Suprapubic skin (tissue), 4 donors: ENCODE data around the gene XYLT1. TPM values are rescaled to one million over a fixed set of nuclear protein-coding genes. Genes with fewer than 3 reads are reported as not detected.

Source experiments
- DNase-seq, 2 donors: peaks; one replicate each; pipeline ENCODE4 v3.0.0-alpha.2; 2019; ENCODE audit warnings: low spot score in 2 of 2
- H3K27ac ChIP-seq: fragments of 200-600 bp; sonication (generic); one replicate; pipeline ENCODE4 v1.5.1; 2019
- H3K27me3 ChIP-seq: fragments of 200-600 bp; sonication (generic); one replicate; pipeline ENCODE4 v1.5.1; 2019
- H3K36me3 ChIP-seq: fragments of 200-600 bp; sonication (generic); one replicate; pipeline ENCODE4 v1.5.1; 2019
- H3K4me1 ChIP-seq: fragments of 200-600 bp; sonication (generic); one replicate; pipeline ENCODE4 v1.5.1; 2019
- H3K4me3 ChIP-seq: fragments of 200-600 bp; sonication (generic); one replicate; pipeline ENCODE4 v1.5.1; 2019; ENCODE audit warnings: mild to moderate bottlenecking
- H3K9me3 ChIP-seq: fragments of 200-600 bp; sonication (generic); one replicate; pipeline ENCODE4 v1.5.1; 2019
- CTCF ChIP-seq, 2 donors: fragments of 200-600 bp in 1 of 2; fragments of 450-650 bp in 1 of 2; sonication (generic) in 1 of 2; IDR thresholded peaks; one replicate each; pipeline ENCODE4 v1.5.1; 2016 to 2019; ENCODE audit warnings: antibody characterized with exemption in 2 of 2, mild to moderate bottlenecking in 1 of 2, moderate library complexity in 1 of 2
- EP300 ChIP-seq: sonication (generic); formaldehyde crosslinking; IDR thresholded peaks from one replicate; pipeline ENCODE4 v1.6.1; 2017; ENCODE audit warnings: antibody characterized with exemption
- POLR2A ChIP-seq, 2 donors: fragments of 450-650 bp; IDR thresholded peaks; one replicate each; pipeline ENCODE4 v1.6.1; 2017; ENCODE audit warnings: antibody characterized with exemption in 2 of 2, mild to moderate bottlenecking in 2 of 2, moderate library complexity in 2 of 2
- POLR2AphosphoS5 ChIP-seq, 3 donors: sonication (generic); formaldehyde crosslinking; IDR thresholded peaks; one replicate each; pipeline ENCODE4 v1.6.1; 2017; ENCODE audit warnings: antibody characterized with exemption in 3 of 3
- WGBS: methylation state at CpG from one replicate; pipeline ENCODE4 v1.1.5; 2018; 5-methylcytosine and 5-hydroxymethylcytosine counted together
- total RNA-seq, 4 donors: library from RNA; depleted of rRNA; stranded (reverse); fragments of >200 nt; gene quantifications; one replicate each; pipeline ENCODE4 v1.1.0, GENCODE V29; 2016

The XYLT1 gene
- total RNA-seq, 4 donors from 2014 or later, result 23.5 to 30.6 (median 25.7) TPM

- H3K4me3 ChIP-seq, result no peak overlapping the region
- no peaks in the 10 kb centered on the region for H3K4me1 ChIP-seq
- DNase-seq, result no peak
- H3K9me3 ChIP-seq, result no peaks in the 10 kb centered on the region
- H3K27ac ChIP-seq, result no peak overlapping the region
- TF ChIP-seq EP300, result no peak
- H3K36me3 ChIP-seq, result peaks cover 9% of the 10 kb centered on the region
- WGBS, result 96% methylated on average over 2 of the region's 2 CpGs
- no peaks in the 10 kb centered on the region for H3K27me3 ChIP-seq
Observed at GRCh38 chr16:17145029-17145428, 325.7 kb downstream of the XYLT1 start.

DNA sequence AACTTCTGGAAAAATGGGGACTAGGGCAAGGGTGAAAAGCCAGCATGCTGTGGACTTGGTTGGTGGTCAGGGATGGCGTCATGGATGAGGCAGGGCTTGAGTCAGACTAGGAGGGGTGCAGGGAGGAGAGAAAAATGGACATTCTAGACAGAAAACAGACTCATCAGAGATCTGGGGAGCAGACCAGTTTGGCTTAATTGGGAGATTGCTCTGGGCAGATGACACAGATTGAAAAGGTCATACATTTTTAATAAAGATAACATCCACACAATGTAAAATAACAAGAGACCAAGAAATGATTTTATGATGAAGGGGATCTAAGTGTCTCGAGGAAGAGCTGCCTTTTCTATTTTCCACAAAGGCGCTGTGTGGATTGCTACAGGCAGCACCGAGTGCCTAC, 326.3 kb downstream of the XYLT1 start:
- Histone ChIP-seq H3K4me3 (no peak overlapping the region), H3K27me3 (no peaks in the 10 kb centered on the region), H3K9me3 (no peaks in the 10 kb centered on the region), H3K27ac (no peak overlapping the region), H3K4me1 (no peaks in the 10 kb centered on the region), H3K36me3 (peaks cover 12% of the 10 kb centered on the region)
- WGBS, result 89% methylated on average over 4 of the region's 4 CpGs
- no peak for DNase-seq
- no peak for TF ChIP-seq POLR2A (IDR thresholded peaks at IDR 0.05)
- TF ChIP-seq CTCF (IDR thresholded peaks at IDR 0.05), result no peak
- no peak for TF ChIP-seq EP300
- TF ChIP-seq POLR2AphosphoS5 (IDR thresholded peaks at IDR 0.05), result no peak

- WGBS, result 90% methylated on average over 8 of the region's 8 CpGs
Observed at GRCh38 chr16:17143546-17144419, 327.0 kb downstream of the XYLT1 start.

GRCh38 chr16:17138801-17139200, 332.0 kb downstream of the XYLT1 start:
- H3K27ac ChIP-seq, result no peak overlapping the region
- no peak for DNase-seq
- no peaks in the 10 kb centered on the region for H3K27me3 ChIP-seq
- no peaks in the 10 kb centered on the region for H3K4me1 ChIP-seq
- no peaks in the 10 kb centered on the region for H3K9me3 ChIP-seq
- 83% methylated on average over 4 of the region's 4 CpGs for WGBS
- H3K36me3 ChIP-seq, result peaks cover 50% of the 10 kb centered on the region
- TF ChIP-seq CTCF (IDR thresholded peaks at IDR 0.05), result no peak
- TF ChIP-seq POLR2AphosphoS5 (IDR thresholded peaks at IDR 0.05), result no peak
- TF ChIP-seq POLR2A (IDR thresholded peaks at IDR 0.05), result no peak
- no peak for TF ChIP-seq EP300
- H3K4me3 ChIP-seq, result no peak overlapping the region

More at GRCh38 chr16:17143546-17144419, 327.0 kb downstream of the XYLT1 start:
- TF ChIP-seq CTCF (IDR thresholded peaks at IDR 0.05) (no peak), POLR2AphosphoS5 (IDR thresholded peaks at IDR 0.05) (no peak), POLR2A (IDR thresholded peaks at IDR 0.05) (no peak), EP300 (no peak)
- Histone ChIP-seq H3K9me3 (no peaks in the 10 kb centered on the region), H3K36me3 (peaks cover 13% of the 10 kb centered on the region), H3K27me3 (no peaks in the 10 kb centered on the region), H3K4me3 (no peak overlapping the region), H3K4me1 (no peaks in the 10 kb centered on the region), H3K27ac (no peak overlapping the region)
- no peak for DNase-seq

- no peak for TF ChIP-seq POLR2A (IDR thresholded peaks at IDR 0.05)
- no peak for TF ChIP-seq POLR2AphosphoS5 (IDR thresholded peaks at IDR 0.05)
- no peak for TF ChIP-seq EP300
- TF ChIP-seq CTCF (IDR thresholded peaks at IDR 0.05), result no peak
- Histone ChIP-seq H3K4me1 (no peaks in the 10 kb centered on the region), H3K36me3 (peaks cover 53% of the 10 kb centered on the region), H3K4me3 (no peak overlapping the region), H3K9me3 (no peaks in the 10 kb centered on the region), H3K27ac (no peak overlapping the region), H3K27me3 (no peaks in the 10 kb centered on the region)
- WGBS, result 86% methylated on average over 4 of the region's 4 CpGs
- no peak for DNase-seq
Observed at GRCh38 chr16:17135439-17135838, 335.3 kb downstream of the XYLT1 start.
